GM21717 (cell line): ENCODE data around the gene ERFE.
"Not testable (repeated sequence)": the region's sequence is repeated elsewhere in the genome, so short reads cannot be mapped to it uniquely, and the experiment has no call there.

ENCODE experiments used
- ATAC-seq: cut with Tn5 transposase; IDR thresholded peaks from one replicate; pipeline ENCODE4 v1.9.1; 2021; ENCODE audit warnings: mild to moderate bottlenecking, moderate library complexity; ENCODE audit not compliant: unreplicated experiment

The ERFE gene

DNA sequence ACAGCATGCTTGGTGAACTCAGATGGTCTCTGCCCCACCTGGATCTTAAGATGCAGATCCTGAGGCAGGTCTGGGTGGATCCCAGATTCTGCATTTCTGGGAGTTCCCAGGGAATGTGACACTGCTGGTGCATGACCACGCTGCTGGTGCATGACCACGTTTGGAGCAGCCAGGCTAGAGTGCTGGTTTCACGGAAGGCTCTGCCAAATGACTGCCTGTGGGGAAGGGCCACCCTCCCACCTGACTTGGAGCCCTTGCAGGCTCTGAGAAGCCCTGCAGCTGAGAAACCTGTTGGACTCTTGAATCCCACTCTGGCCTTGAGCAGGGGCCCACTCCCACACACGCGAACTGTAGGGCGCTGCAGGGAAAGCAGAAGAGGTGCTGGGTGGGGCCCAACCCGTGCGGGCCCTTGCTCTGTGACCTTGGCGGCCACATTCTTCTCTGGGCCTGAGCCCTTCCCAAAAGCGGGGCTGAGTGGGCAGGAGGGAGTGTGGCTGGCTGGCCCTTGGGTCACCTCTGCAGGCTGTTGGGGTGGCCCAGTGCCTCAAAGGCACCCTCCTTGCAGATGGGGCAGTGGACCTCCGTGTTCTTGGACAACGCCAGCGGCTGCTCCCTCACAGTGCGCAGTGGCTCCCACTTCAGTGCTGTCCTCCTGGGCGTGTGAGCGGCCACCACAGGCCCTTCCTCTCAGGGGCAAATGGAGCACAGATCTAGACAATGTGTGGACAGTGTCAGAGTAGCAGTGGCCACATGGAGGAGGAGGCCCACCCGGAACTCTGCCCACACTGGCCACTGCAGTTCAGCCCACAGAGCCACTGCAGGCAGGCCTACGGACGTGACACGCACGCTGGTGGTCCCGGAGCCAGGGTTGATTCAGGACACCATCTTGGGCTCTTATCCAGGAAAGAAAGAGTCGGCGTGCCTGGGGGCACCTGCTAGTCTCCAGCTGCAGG is 7.9 kb downstream of the ERFE start:
- ATAC-seq, result no peak

DNA sequence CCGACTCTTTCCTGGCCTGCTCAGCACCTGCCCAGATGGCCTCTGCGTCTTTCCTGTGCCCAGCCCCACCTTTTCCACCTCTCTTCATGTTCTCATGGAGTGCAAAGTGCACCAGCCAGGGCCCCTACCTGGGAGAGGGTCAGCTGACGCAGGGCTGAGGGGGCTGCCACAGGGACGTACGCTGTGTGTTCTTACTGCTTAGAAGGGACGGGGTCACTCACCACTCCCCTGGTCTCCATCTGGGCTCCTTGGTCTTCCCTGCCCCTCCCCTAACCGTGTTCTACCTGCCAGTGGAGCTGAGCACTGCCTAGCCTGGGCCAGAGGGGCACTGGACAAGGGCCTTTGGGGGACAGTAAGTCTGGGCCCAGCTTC is 8.6 kb downstream of the ERFE start:
- ATAC-seq, result no peak

DNA sequence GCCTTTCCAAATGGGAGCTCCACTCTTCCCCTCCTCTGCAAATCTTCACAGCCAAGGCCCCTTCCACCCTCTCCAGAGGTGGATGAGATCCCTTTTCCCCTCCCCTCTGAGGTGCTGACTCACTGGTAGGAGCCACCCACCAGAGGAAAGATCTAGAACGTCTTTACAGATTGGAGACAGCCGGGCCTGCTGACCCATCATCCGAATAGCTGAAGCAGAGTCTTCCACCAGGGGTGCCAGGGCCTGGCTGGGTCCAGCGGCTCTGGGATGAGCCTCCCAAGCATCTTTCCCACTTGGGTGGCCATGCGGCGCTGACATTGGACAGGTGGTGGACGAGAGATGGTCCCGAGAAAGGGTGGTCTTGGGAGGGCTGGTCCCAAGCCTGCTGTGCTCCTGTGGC is 9.0 kb downstream of the ERFE start:
- ATAC-seq, result no peak

DNA sequence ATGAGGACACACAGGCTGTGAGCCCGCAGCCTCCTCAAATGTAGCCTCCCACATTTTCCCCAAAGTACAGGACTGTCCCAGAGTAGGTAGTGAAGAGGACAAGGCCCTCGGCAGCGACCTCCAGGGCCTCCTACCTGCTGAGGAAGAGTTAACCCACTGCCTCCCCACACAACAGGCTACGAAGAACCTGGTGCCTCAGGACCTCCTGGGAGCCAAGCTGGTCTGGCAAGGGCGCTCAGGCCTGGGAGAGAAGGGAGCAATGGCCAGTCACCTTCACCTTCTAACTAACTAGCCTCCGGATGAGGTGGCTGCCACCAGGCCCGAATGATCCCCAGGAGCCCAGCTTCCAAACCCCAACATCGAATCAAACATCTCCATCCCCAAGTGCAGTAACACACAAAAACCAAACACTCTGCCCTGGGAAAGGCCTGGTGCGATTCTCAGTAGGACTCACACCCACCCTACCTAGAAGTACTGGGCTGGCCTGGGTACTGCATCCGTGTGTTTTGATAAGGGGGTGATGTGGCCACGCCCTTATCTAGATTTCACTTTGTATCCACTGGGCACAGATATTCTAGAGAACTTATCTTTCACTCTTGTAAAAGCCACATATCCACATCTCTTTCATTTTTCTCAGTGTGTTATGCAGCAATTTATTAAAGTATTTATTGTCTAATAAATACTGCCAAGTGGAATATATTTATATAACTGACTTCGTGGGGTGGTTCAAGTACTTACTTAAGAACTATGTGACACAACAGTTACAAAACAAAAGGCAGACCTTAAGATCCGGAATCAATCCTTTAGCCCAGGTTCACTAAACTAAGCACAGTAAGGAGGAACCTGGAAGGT is 9.7 kb downstream of the ERFE start:
- no peak for ATAC-seq

DNA sequence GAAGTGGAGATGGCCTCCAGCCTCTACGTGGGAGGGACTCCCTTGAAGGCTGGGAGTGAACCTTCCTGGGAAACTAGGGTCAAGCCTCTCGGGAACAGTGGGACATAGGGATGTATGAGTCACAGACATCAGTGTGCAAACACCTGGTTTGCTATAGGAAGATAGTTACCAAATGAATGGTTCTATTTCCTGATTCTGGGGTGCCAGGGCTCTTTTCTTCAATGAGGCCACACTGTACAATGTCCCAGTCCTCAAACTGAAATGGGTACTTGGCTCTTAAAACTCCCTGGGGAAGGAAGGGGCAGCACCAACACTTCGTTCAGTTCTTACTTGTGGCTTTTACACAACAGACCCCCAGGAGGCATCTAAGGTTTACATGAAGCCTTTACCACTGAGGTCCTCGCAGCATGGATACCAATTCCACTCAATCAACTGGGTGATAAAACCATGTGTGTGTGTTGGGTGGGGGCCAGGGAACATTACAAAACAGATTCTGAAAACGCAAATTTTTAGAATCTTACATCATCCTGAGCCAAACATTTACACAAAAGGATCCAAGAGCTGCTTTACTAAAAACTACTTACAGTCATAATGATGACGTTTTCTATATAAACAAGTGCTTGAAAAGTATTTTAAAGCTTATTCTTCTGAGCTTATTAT is 10.4 kb downstream of the ERFE start:
- ATAC-seq, result no peak

DNA sequence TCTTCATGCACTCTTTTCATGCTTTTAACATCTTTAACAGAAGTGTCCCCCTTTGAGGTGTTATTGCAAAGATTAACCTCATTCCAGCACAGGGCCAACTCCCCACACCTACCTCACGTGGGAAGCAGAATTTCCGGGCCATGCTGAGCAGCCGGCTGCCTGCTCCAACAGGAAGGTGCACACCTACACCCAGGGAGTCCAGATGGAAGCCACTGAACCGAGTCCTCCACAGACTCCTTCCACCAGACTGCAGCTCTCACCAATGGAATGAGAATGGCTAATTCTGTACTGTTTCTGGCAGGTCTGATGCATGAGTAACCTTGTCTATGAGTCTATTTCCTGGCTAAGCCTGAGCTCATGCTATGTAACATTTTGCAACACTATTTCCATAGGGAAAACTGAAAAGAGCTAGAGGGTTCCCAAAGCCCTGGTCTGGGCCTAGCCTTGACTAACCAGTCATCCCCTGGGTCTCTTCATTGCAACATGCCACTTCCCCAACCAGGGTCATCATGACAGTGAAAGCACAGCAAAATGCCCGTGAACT is 11.0 kb downstream of the ERFE start:
- no peak for ATAC-seq

DNA sequence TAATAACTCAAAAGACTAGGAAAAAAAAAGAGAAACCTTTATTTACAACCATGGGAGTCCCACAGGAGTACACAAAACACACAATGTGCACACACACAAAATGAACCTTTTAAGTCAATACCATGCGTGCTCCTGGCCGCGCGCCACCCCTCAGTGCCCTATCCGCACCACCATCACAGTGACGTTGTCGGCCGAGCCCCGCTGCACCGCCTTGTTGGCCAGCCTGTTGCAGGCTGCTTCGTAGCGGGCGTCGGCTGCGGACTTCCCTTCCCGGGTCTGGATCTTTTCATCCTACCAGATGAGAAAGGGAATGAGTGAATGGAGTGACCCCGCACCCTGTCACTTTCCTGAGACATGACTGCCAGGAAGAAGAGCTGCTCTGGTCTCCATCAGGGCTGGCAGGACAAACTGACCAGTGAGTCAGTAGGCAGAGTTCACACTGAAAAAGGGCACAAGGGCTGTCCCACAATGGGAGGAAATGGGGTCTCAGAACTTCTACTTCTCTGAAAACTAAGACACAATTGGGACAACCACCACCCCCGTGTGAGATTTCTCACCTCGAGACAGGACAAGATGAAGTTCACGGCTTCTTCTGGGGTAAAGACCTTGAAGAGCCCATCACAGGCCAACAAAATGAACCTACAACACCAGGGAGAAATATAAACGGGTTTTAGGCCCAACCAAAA is 11.8 kb downstream of the ERFE start:
- ATAC-seq, result no peak

DNA sequence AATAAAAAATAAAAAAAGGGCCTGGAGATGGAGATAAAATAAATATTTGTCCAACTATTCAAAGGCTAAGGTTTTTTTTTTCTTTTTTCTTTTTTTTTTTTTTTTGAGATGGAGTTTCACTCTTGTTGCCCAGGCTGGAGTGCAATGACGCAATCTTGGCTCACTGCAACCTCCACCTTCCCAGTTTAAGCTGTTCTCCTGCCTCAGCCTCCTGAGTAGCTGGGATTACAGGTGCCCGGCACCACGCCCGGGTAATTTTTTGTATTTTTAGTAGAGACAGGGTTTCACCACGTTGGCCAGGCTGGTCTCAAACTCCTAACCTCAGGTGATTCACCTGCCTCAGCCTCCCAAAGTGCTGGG is 12.3 kb downstream of the ERFE start:
- not testable (repeated sequence) for ATAC-seq

DNA sequence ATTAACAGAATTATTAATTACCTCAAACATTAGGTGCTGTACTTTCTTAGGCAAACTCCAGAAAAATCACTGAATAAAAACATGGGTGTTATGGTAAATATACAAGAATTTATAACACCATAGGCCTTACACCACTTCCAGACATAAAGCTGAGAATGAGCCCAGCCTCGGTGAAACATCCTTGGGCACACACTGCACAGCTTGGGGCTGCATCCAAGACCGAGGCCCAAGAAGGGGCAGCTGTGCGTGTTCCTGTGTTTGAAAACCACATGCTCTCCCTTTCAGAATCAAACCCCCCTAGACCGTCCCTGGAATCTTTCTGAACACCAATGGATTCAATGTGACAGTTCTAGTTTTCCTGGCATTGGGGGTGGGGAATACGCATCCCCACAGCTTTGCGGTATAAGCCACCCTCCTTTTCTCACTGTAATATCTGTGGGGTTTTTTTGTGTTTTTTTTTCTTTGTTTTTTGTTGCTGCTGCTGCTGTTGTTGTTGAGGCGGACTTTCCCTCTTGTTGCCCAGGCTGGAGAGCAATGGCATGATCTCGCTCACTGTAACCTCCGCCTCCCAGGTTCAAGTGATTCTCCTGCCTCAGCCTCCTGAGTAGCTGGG is 12.9 kb downstream of the ERFE start:
- ATAC-seq, result no peak

DNA sequence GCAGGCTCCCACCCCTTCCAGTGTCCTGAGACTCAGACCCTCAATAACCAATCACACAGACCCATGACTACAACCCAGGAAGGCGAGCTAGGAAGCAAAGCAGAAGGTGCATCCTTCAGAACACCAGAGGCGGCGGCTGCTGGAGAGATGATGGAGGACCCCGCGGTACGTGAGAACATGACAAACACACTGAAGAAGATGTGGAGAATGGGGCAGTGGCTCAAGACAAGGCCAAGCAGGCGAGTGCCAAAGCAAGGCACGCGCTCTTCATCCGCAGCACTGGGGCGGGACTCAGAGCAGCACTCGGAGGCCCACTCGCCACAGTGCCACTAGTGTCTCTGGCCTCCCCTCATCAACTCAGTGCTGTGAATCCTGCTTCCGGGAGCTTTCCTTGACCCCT is 13.7 kb downstream of the ERFE start:
- no peak for ATAC-seq

DNA sequence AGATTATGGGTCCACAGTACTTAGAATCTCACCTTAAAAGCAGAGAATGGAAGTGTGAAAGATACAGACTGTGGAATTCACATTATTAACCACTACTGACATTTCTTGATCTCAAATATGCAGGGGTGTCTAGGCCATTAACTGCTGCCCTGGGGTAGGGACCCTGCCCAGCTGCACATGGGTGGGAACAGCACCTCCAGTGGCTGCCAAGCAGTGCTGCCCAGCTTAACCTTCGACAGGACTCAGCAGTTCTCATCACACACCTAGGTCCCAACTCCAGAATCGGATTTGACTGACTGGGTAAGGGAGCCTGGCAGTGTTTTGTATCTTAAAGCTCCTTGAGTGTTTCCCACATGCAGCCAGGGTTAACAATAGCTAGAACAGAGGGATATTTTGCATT is 14.9 kb downstream of the ERFE start:
- ATAC-seq, result no peak

DNA sequence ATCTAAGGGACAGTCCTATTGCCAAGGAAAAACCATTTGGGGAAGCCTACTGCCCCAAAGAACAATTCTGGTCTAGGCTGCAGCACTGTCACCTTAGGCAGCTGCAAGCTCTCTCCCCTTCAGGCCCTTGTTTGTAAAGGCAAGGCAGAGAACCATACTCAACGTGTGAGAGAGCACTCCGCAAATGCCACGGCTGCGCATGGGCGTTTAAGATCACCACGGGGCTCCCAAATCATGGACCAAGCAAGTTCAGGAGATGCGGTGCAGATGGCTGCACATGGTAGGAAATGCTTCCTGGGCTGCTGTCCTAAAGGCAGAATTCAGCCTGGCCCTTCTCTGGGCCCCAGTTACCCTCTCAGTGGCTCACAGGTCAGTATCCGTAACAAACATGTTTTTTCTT is 15.5 kb downstream of the ERFE start:
- ATAC-seq, result no peak

DNA sequence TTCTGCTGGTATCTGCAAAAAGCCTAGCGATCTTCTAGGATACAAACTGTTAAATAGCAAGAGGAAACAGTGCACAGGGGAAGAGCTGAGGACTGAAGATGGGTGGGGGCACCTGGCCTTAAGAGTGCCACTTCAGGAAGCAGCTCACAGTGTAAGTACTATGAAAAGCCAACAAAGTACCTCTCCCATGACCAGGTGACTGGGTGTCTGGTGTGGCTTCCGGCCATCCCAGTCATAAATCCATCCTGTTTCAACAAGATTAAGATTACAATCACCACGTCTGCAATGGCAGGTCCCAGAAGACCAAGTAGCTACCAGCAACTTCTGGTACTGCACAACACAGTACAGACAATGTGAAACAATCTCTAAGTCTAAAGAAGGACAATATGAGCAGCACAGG is 15.9 kb downstream of the ERFE start:
- no peak for ATAC-seq

DNA sequence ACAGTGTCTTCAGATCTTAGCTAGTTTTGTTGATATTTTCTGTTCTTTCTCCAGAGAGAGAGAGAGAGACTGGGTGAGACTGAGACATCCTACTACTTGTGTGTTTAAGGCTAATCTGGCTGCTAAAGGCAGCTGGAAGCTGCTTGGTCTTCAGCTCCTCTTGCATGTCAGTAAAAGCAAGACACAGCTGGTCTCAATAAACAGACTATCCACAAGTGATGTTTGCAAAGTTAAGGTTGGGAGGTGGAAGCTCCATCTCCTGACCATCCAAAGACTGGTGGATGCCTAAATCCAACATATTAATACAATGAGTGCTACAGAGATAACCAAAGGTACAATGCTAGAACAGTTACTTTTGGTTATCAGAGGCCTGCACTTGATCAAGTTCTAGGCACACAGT is 17.8 kb downstream of the ERFE start:
- no peak for ATAC-seq

DNA sequence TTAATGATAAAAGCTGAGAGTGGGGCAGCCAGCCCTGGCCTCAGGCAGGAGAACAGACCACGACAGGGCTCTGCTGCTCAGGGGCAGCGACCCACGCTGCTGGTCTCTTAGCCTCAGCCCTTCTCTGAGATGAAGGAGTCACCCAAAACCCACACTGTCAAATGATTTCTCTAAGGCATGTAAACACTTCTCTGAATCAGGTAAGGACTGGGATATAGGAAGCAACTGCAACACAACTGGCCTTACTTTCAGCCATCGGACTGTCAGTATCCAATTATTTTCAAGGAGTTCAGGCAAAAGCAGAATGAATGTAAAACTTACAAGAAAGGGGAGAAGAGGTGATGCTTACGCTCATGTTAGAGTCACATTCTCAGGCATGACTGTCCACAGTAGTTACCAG is 21.8 kb downstream of the ERFE start:
- no peak for ATAC-seq

DNA sequence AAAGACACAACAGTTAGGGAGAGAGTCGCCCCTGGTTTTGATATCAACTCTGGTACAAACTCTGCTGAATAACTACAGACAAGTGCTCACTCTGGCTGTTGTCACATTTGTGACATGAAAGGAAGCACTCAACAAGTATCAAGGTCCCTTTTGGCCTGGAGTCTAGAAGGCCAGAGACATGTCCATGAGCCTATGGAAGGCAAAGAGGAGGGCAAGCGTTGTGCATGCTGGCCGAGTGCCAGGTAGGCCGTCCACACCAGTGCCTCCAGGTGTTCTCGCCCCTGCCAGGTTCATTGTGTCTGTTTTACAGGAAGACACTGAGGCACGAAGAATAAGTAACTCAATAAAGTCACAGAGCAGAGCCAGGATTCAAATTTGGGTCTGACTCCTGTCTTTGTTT is 23.6 kb downstream of the ERFE start:
- ATAC-seq, result no peak

DNA sequence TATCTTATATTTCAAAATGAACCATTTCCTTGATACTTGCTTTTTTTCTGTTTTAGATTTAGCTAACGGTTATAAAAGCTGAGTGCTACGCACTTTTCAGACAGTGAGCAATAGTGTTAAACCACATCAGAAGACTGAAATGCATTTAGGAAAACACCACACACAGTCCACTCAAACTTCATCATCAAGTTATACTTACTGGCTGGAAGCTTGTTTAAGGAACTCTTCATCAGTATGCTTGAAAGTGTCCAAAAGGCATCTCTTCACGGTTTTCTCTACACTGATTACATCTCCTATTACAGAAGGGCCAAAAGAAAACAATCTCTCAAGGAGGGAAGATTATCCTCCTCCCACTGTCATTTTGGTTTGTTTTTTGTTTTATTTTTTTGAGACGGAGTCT is 25.1 kb downstream of the ERFE start:
- no peak for ATAC-seq

DNA sequence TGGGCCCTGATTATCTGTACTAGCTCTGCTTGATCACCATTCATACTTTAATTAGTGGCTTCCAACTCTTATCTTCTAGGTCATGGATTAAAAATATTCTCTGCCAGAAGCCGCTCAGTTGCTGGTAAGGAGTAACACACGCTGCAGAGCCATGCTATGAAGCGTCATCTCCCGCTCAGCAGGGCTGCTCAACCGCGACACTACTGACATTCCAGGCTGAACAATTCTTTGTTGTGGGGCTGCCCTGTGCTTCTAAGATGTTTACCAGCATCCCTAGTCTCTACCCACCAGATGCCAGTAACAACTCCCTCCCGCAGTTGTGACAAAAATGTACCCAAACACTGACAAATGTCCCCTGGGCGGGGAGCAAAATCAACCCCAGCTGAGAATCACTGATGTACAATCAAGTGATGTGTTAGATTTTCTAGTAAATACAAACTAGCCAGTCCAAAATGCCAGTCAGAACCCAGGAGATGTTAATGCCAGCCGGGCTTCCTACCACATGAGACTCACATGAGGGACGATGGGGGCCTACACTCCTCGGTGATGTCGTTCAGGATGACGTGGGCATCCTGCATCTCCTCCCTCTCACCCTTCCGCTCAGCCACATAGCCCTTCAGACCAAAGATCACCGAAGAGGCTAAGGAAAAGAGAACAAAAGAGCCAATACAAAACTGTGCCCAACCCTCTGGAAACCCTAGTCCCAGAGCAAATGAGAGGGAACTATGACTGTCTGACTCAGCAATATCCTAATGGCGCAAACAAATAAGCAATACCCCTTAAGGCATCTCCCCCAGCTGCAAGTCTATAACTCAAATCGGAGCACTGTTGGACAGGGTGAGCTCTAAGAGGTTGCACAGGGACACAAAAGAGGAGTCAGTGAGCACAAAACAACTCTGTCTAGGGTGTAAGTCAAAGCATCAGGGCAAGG is 29.1 kb downstream of the ERFE start:
- ATAC-seq, result no peak

DNA sequence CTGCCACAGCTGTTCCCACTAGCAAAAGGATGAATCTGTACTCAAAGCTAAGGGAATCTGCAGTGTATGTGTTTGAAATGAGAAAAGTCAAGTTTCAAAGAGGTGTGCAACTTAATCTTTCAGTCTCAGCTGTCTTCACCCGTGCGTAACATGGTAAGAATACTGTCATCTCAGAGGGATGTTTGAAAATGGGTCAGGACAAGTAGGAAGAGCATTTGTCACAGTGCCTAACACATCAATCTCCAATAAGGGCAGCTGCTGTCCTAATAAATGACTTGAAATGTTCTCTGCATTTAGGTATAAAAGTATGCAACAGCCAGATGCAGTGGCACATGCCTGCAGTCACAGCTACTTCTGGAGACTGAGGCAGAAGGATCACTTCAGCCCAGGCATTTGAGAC is 31.7 kb downstream of the ERFE start:
- no peak for ATAC-seq
